GM12873 (cell line): Measurements from ENCODE around the gene CEP44.

Experiments
- TF ChIP-seq, protein P1 (sequence below): IDR thresholded peaks from 2 replicates; pipeline ENCODE4 v1.5.1; 2012; ENCODE audit warnings: low read depth, mild to moderate bottlenecking, moderate library complexity, low read length, control low read depth; ENCODE audit not compliant: insufficient read depth; ENCODE audit errors: missing control alignments

The CEP44 gene

DNA sequence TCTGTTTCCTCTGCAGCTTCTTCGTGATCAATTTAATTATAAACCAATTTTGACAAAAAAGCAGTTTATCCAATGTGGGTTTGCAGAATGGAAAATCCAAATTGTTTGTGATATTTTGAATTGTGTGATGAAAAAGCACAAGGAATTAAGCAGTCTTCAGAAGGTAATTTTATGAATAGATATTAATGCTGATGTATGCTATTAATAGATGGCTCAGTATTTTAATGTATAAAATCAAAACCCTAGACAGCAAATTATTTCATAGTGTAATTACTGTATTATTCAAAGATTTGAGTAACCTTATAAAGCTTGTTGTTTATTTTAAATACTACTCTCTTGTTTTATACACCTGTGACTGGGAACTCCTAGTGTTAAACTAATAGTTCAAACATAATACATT, 20.0 kb downstream of the CEP44 start:
- TF ChIP-seq, protein P1, sequence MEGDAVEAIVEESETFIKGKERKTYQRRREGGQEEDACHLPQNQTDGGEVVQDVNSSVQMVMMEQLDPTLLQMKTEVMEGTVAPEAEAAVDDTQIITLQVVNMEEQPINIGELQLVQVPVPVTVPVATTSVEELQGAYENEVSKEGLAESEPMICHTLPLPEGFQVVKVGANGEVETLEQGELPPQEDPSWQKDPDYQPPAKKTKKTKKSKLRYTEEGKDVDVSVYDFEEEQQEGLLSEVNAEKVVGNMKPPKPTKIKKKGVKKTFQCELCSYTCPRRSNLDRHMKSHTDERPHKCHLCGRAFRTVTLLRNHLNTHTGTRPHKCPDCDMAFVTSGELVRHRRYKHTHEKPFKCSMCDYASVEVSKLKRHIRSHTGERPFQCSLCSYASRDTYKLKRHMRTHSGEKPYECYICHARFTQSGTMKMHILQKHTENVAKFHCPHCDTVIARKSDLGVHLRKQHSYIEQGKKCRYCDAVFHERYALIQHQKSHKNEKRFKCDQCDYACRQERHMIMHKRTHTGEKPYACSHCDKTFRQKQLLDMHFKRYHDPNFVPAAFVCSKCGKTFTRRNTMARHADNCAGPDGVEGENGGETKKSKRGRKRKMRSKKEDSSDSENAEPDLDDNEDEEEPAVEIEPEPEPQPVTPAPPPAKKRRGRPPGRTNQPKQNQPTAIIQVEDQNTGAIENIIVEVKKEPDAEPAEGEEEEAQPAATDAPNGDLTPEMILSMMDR = no peak

DNA sequence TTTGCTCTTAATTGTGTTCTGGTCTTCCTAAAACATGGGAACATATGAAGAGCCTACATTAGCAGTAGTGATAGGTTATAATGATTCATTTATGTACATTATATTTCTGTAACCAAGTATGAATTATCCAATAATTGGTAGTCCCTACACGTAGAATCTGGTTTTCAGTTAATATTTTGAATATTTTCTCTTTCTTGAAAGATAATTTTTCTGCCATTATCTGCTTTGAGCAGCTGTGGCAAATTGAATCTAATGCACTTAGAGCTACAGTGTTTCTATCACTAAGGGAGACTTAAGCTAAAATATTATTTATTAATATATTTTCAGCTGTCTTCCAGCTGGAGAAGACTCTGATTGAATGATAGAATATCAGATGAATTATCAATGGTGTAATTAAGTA, 21.0 kb downstream of the CEP44 start:
- TF ChIP-seq, protein P1 = no peak

DNA sequence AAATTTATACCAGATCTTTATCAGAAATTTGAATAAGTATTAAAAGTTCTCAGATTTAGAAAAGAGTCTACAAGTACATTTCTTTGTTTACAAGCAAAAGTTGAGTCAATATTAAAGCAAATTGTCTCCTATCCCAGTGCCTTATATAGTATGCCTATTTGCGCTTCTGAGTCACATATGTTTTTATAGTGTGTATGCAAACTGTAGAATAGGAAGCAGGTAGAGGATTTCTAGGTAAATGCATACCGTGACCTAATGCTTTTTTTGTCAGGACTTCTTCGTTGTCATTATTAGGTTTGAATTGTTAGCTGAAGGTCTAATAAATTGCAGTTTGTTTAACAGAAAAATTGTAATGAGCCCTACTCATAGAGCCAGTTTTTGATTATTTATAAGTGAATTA, 22.2 kb downstream of the CEP44 start:
- TF ChIP-seq, protein P1 = no peak

DNA sequence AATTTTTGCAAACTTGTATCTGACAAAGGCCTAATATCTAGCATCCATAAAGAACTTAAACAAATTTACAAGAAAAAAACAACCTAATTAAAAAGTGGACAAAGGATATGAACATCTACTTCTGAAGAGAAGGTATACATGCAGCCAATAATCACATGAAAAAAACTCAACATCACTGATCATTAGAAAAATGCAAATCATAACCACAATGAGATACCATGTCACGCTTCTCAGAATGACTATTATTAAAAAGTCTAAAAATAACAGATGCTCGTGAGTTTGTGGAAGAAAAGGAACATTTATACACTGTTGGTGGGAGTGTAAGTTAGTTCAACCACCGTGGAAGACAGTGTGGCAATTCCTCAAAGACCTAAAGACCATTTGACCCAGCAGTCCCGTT, 24.0 kb downstream of the CEP44 start:
- TF ChIP-seq, protein P1 = no peak

DNA sequence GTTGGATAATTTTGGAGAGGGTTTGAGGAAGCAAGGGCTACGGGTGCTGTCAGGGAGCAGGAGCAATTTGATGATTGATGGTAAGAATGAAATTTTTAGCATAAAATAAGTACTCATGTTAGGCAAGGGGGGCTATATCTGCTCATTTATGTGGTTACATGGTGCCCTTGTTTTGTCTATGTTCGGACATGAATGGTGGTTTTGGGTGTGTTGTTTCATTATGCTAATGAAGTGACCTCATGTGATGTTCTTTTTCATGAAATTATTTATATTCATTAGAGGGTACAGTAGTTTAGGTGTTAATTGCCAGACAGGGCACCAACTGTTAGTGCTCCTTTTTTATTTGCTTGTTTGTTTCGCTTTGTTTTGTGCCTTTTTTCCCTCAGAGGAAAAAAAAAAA, 29.3 kb downstream of the CEP44 start:
- TF ChIP-seq, protein P1 = no peak

- TF ChIP-seq, protein P1 = no peak
Observed at GRCh38 chr4:174314274-174314673, 30.6 kb downstream of the CEP44 start.

DNA sequence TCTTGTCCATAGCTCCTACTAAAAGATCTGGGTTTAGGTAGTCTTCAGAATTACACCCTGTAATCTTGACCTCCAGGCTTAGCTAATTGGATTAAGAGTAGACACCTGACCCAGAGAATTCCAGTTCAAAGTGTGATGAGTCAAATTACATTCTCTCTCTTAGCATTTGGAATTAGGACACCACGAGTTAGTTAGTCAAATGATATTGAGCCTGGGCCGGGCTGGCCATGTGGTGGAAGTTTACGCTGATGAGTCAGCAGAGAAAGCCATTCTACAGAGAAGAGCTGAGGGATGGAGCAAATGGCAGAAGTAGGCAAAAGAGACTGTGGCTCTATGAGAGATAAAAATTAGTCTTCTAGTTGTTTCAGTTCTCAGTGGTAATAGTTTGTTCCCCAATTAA, 31.1 kb downstream of the CEP44 start:
- TF ChIP-seq, protein P1 = no peak

DNA sequence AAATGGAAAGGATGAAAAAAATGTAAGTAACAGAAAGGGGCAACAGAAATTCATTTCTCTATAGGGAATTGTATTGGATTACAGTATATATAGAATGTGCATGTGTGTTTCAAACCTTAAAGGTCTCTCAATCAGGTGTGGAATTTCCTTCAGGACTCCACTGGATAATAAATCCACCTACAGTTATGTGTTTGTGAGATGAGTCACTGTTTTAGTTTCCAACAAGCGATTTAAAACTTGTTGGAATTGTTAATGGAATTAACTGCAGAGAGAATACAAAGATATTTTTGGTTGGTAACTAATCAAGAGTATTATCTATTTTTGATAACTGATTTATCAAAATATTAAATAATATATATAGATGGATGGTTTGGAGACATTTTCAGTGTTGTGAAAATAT, 32.8 kb downstream of the CEP44 start:
- TF ChIP-seq, protein P1 = no peak
